ENCODE measurements around the gene TPCN2.

Gene TPCN2

GRCh38 chr11:69094111-69094914 is 45.6 kb downstream of the TPCN2 start:
- FAIRE-seq = no peak
- DNase-seq (ENCODE audit: insufficient read length, low spot score) = no peak
- no peak for TF ChIP-seq CTCF (IDR thresholded peaks at IDR 0.05; ENCODE audit: insufficient read depth, missing control alignments)

GRCh38 chr11:69094915-69095290 is 46.2 kb downstream of the TPCN2 start:
- DNase-seq (ENCODE audit: insufficient read length, low spot score) = no peak
- no peak for FAIRE-seq
- TF ChIP-seq CTCF (IDR thresholded peaks at IDR 0.05; ENCODE audit: insufficient read depth, missing control alignments) = no peak

- TF ChIP-seq CTCF (IDR thresholded peaks at IDR 0.05; ENCODE audit: insufficient read depth, missing control alignments) = no peak
- DNase-seq (ENCODE audit: insufficient read length, low spot score) (no peak), FAIRE-seq (no peak)
These were observed 46.6 kb downstream of the TPCN2 start for GRCh38 chr11:69095300-69095699.

- TF ChIP-seq CTCF (IDR thresholded peaks at IDR 0.05; ENCODE audit: insufficient read depth, missing control alignments) = no peak
- DNase-seq (ENCODE audit: insufficient read length, low spot score) = no peak
- no peak for FAIRE-seq
These were observed 47.7 kb downstream of the TPCN2 start for GRCh38 chr11:69096473-69096872.

- TF ChIP-seq CTCF (IDR thresholded peaks at IDR 0.05; ENCODE audit: insufficient read depth, missing control alignments) = no peak
- no peak for DNase-seq (ENCODE audit: insufficient read length, low spot score)
- FAIRE-seq = no peak
These were observed 48.5 kb downstream of the TPCN2 start for GRCh38 chr11:69097263-69097662.

GRCh38 chr11:69099180-69099579 is 50.4 kb downstream of the TPCN2 start:
- no peak for DNase-seq (ENCODE audit: insufficient read length, low spot score)
- TF ChIP-seq CTCF (IDR thresholded peaks at IDR 0.05; ENCODE audit: insufficient read depth, missing control alignments) = no peak
- FAIRE-seq = no peak

GRCh38 chr11:69100454-69101114 is 51.9 kb downstream of the TPCN2 start:
- FAIRE-seq (no peak), DNase-seq (ENCODE audit: insufficient read length, low spot score) (no peak)
- no peak for TF ChIP-seq CTCF (IDR thresholded peaks at IDR 0.05; ENCODE audit: insufficient read depth, missing control alignments)
